Measurements from ENCODE around the gene LSM10.

GRCh38 chr1:36415661-36416326 lies 18.1 kb upstream of the LSM10 start:
- TF ChIP-seq CTCF (IDR thresholded peaks at IDR 0.05) (no peak), POLR2A (IDR thresholded peaks at IDR 0.05) (no peak)
